Panc1 (cell line): Measurements from ENCODE around the gene GAREM2. TPM values are rescaled to one million over a fixed set of nuclear protein-coding genes. Genes with fewer than 3 reads are reported as not detected.

ENCODE experiments used
- ATAC-seq: fragments of 200-7000 bp; cut with Tn5 transposase; 2 replicates; pipeline ENCODE4 v1.9.1; 2020; ENCODE audit warnings: mild to moderate bottlenecking, moderate library complexity
- BruUV-seq: library from RNA; stranded (reverse); fragments of 400-500 nt; replicated peaks from 2 replicates; lab custom pipeline; 2021; lab: Mats Ljungman, UMichigan
- CTCF ChIA-PET: fragments of 300-600 bp; sonication (Branson Sonifier 250); formaldehyde crosslinking; loops from one replicate; lab custom pipeline; 2022; ENCODE audit warnings: antibody characterized with exemption; lab: Charles Lee
- POLR2A ChIA-PET: fragments of 300-600 bp; sonication (Branson Sonifier 250); formaldehyde crosslinking; loops from one replicate; lab custom pipeline; 2022; ENCODE audit warnings: antibody characterized with exemption; lab: Charles Lee
- DNase-seq: peaks from one replicate; pipeline ENCODE4 v3.0.0-alpha.2; 2010; ENCODE audit warnings: low read depth, low spot score
- H3K27ac ChIP-seq: 2 replicates; pipeline ENCODE4 v1.5.1; 2011; ENCODE audit warnings: mild to moderate bottlenecking, low read length, inconsistent platforms
- H3K27me3 ChIP-seq: fragments of 200-500 bp; sonication (Bioruptor generic); 2 replicates; pipeline ENCODE4 v1.6.0; 2014; ENCODE audit warnings: low read length, inconsistent platforms; ENCODE audit not compliant: control insufficient read depth, insufficient read depth
- H3K36me3 ChIP-seq: fragments of 200-500 bp; sonication (Bioruptor generic); 2 replicates; pipeline ENCODE4 v1.5.1; 2014; ENCODE audit warnings: inconsistent platforms, mild to moderate bottlenecking, low read length, moderate library complexity; ENCODE audit not compliant: control insufficient read depth, insufficient read depth
- H3K4me1 ChIP-seq: 2 replicates; pipeline ENCODE4 v1.5.1; 2011; ENCODE audit warnings: inconsistent platforms, mild to moderate bottlenecking, low read length, moderate library complexity; ENCODE audit not compliant: control insufficient read depth, insufficient read depth
- H3K4me3 ChIP-seq, 2 experiments: 2 replicates each; pipeline ENCODE4 v1.5.1; 2011 to 2012; ENCODE audit warnings: low read depth in 2 of 2, low read length in 2 of 2, mild to moderate bottlenecking in 2 of 2, inconsistent platforms in 1 of 2, moderate library complexity in 1 of 2
- H3K9me3 ChIP-seq: fragments of 200-500 bp; sonication (Bioruptor generic); 2 replicates; pipeline ENCODE4 v1.5.1; 2014; ENCODE audit warnings: low read depth, mild to moderate bottlenecking, inconsistent platforms, low read length, moderate library complexity; ENCODE audit not compliant: control insufficient read depth, insufficient read depth
- POLR2AphosphoS5 ChIP-seq: IDR thresholded peaks from 2 replicates; pipeline ENCODE4 v1.6.1; 2012; ENCODE audit warnings: mild to moderate bottlenecking, low read depth, low read length, moderate library complexity
- SIN3A ChIP-seq: IDR thresholded peaks from 2 replicates; pipeline ENCODE4 v1.6.1; 2012; ENCODE audit warnings: low read depth, mild to moderate bottlenecking, low read length, moderate library complexity, borderline replicate concordance; ENCODE audit not compliant: insufficient read depth
- TCF7L2 ChIP-seq: IDR thresholded peaks from 2 replicates; pipeline ENCODE4 v1.6.1; 2011; ENCODE audit warnings: mild to moderate bottlenecking, low read depth, low read length, inconsistent platforms
- in situ Hi-C: cut with HindIII; loops from 2 replicates; pipeline ENCODE4 v1.10.0; 2016; ENCODE audit warnings: low sequenced_read_pairs, low pct_unique_long_range_greater_than_20kb
- intact Hi-C: fragments of 100-400 bp; cut with micrococcal nuclease; formaldehyde crosslinking; loops from one replicate; pipeline ENCODE4 v1.10.0; 2022; ENCODE audit not compliant: unreplicated experiment
- total RNA-seq: library from RNA; stranded (reverse); gene quantifications from one replicate; pipeline ENCODE4 v1.2.1, GENCODE V29; 2021; ENCODE audit not compliant: unreplicated experiment
- TF ChIP-seq, protein P1 (sequence below): fragments of 450-650 bp; IDR thresholded peaks from 2 replicates; pipeline ENCODE4 v1.5.1; 2017; ENCODE audit warnings: mild to moderate bottlenecking
- TF ChIP-seq, protein P2 (sequence below), 2 experiments: IDR thresholded peaks; 2 replicates each; pipeline ENCODE4 v1.6.1; 2011 to 2012; ENCODE audit warnings: low read depth in 2 of 2, control low read depth in 1 of 2, low read length in 1 of 2, mild to moderate bottlenecking in 1 of 2, moderate library complexity in 1 of 2; ENCODE audit not compliant: insufficient read depth in 1 of 2

Gene GAREM2
- total RNA-seq, 1 experiment from 2014 or later, result 12.4 TPM

DNA sequence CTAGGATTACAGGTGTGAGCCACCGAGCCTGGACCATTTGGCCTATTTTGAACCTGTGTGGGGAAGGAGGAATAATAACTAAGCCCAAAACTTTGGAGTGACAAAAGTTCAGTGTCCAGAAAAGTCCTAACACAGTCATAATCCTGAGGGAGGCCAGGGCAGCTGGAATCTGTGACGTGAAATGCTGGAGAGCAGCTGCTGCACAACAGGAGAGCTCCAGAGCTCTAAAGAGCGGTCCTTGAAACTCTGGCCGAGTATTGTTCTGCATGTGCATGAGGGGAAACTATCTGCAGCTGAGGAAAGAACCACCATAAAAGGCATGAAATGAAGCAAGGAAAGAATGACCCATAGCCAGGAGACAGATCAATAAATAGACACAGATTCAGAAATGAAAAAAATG lies 43.7 kb downstream of the GAREM2 start:
- H3K27ac ChIP-seq, result no peak overlapping the region
- H3K27me3 ChIP-seq, result no peaks in the 10 kb centered on the region
- no peaks in the 10 kb centered on the region for H3K9me3 ChIP-seq
- POLR2A ChIA-PET, result no interaction called here
- peaks cover 28% of the 10 kb centered on the region for H3K36me3 ChIP-seq
- H3K4me3 ChIP-seq, result no peak overlapping the region
- DNase-seq, result no peak
- no TSS peak for BruUV-seq
- TF ChIP-seq TCF7L2 (no peak), SIN3A (no peak), POLR2AphosphoS5 (no peak)
- TF ChIP-seq, protein P1, sequence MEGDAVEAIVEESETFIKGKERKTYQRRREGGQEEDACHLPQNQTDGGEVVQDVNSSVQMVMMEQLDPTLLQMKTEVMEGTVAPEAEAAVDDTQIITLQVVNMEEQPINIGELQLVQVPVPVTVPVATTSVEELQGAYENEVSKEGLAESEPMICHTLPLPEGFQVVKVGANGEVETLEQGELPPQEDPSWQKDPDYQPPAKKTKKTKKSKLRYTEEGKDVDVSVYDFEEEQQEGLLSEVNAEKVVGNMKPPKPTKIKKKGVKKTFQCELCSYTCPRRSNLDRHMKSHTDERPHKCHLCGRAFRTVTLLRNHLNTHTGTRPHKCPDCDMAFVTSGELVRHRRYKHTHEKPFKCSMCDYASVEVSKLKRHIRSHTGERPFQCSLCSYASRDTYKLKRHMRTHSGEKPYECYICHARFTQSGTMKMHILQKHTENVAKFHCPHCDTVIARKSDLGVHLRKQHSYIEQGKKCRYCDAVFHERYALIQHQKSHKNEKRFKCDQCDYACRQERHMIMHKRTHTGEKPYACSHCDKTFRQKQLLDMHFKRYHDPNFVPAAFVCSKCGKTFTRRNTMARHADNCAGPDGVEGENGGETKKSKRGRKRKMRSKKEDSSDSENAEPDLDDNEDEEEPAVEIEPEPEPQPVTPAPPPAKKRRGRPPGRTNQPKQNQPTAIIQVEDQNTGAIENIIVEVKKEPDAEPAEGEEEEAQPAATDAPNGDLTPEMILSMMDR, result no peak
- TF ChIP-seq, protein P2, sequence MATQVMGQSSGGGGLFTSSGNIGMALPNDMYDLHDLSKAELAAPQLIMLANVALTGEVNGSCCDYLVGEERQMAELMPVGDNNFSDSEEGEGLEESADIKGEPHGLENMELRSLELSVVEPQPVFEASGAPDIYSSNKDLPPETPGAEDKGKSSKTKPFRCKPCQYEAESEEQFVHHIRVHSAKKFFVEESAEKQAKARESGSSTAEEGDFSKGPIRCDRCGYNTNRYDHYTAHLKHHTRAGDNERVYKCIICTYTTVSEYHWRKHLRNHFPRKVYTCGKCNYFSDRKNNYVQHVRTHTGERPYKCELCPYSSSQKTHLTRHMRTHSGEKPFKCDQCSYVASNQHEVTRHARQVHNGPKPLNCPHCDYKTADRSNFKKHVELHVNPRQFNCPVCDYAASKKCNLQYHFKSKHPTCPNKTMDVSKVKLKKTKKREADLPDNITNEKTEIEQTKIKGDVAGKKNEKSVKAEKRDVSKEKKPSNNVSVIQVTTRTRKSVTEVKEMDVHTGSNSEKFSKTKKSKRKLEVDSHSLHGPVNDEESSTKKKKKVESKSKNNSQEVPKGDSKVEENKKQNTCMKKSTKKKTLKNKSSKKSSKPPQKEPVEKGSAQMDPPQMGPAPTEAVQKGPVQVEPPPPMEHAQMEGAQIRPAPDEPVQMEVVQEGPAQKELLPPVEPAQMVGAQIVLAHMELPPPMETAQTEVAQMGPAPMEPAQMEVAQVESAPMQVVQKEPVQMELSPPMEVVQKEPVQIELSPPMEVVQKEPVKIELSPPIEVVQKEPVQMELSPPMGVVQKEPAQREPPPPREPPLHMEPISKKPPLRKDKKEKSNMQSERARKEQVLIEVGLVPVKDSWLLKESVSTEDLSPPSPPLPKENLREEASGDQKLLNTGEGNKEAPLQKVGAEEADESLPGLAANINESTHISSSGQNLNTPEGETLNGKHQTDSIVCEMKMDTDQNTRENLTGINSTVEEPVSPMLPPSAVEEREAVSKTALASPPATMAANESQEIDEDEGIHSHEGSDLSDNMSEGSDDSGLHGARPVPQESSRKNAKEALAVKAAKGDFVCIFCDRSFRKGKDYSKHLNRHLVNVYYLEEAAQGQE (IDR thresholded peaks at IDR 0.05; ENCODE audit: insufficient read depth in 1 of 2, low read depth in 2 of 2, low read length in 1 of 2), result no peak
- H3K4me1 ChIP-seq, result no peaks in the 10 kb centered on the region
- intact Hi-C loops (no loop called here), in situ Hi-C loops (no loop called here)
- CTCF ChIA-PET, result no interaction called here
- ATAC-seq, result no peak

DNA sequence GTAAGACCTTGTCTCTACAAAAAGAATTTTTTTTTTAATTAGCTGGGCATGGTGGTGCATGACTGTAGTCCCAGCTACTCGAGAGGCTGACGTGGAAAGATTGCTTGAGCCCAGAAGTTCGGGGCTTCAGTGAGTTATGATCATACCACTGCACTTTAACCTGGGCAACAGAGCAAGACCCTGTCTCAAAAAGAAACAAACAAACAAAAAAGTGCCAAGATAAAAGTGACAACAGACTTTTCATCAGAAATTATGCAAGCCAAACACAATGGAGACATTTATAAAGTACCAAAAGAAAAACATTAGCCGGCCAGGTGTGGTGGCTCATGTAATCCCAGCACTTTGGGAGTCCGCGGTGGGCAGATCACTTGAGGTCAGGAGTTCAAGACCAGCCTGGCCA lies 44.8 kb downstream of the GAREM2 start:
- H3K4me1 ChIP-seq, result no peaks in the 10 kb centered on the region
- no peak for ATAC-seq
- CTCF ChIA-PET, result no interaction called here
- no peak overlapping the region for H3K27ac ChIP-seq
- peaks cover 25% of the 10 kb centered on the region for H3K36me3 ChIP-seq
- DNase-seq, result no peak
- H3K9me3 ChIP-seq, result no peaks in the 10 kb centered on the region
- no peaks in the 10 kb centered on the region for H3K27me3 ChIP-seq
- intact Hi-C loops (no loop called here), in situ Hi-C loops (no loop called here)
- TF ChIP-seq TCF7L2 (no peak), SIN3A (no peak), POLR2AphosphoS5 (no peak)
- TF ChIP-seq, protein P2 (IDR thresholded peaks at IDR 0.05; ENCODE audit: insufficient read depth in 1 of 2, low read depth in 2 of 2, low read length in 1 of 2), result no peak
- TF ChIP-seq, protein P1, result no peak
- POLR2A ChIA-PET, result no interaction called here
- no peak overlapping the region for H3K4me3 ChIP-seq
- no TSS peak for BruUV-seq
